H1 (cell line): Measurements from ENCODE around the gene SNF8. TPM values are rescaled to one million over a fixed set of nuclear protein-coding genes. Genes with fewer than 3 reads are reported as not detected.

Experiments used
- CTCF ChIA-PET: fragments of 300-600 bp; sonication (Branson Sonifier 250); formaldehyde crosslinking; loops from one replicate; lab custom pipeline; 2021; ENCODE audit not compliant: partially characterized antibody; lab: Charles Lee
- POLR2A ChIA-PET: fragments of 300-600 bp; sonication (Branson Sonifier 250); formaldehyde crosslinking; loops from one replicate; lab custom pipeline; 2021; ENCODE audit warnings: inconsistent platforms; ENCODE audit not compliant: partially characterized antibody; lab: Charles Lee
- DNase-seq, 2 experiments: peaks; one replicate each; pipeline versions ENCODE4 v3.0.0 to v3.0.0-alpha.2; 2010 to 2022; ENCODE audit warnings: low spot score in 2 of 2, low read depth in 1 of 2, mixed read lengths in 1 of 2
- FAIRE-seq: peaks from 2 replicates; lab custom pipeline; 2011; peaks lifted over from hg19 to GRCh38; lab: Jason Lieb, UNC
- H2AFZ ChIP-seq: 2 replicates; pipeline ENCODE4 v1.8.1; 2012; ENCODE audit warnings: low read length, inconsistent platforms
- H2AK5ac ChIP-seq: 2 replicates; pipeline ENCODE4 v1.6.1; 2013; ENCODE audit warnings: low read depth, low read length
- H2BK120ac ChIP-seq: replicated peaks from 2 replicates; pipeline ENCODE3; 2013; ENCODE audit warnings: low read depth, low read length, inconsistent platforms
- H2BK12ac ChIP-seq: 2 replicates; pipeline ENCODE4 v1.6.1; 2013; ENCODE audit warnings: low read depth, low read length
- H2BK15ac ChIP-seq: 2 replicates; pipeline ENCODE4 v1.6.1; 2013; ENCODE audit warnings: low read length
- H2BK20ac ChIP-seq: 2 replicates; pipeline ENCODE4 v1.6.1; 2013; ENCODE audit warnings: low read length
- H2BK5ac ChIP-seq: 2 replicates; pipeline ENCODE4 v1.6.1; 2013; ENCODE audit warnings: low read depth, low read length
- H3K14ac ChIP-seq: 2 replicates; pipeline ENCODE4 v1.6.1; 2013; ENCODE audit warnings: inconsistent platforms; ENCODE audit not compliant: insufficient read length
- H3K18ac ChIP-seq: 2 replicates; pipeline ENCODE4 v1.6.1; 2013; ENCODE audit warnings: low read length; ENCODE audit errors: extremely low read depth
- H3K23ac ChIP-seq: 2 replicates; pipeline ENCODE4 v1.6.1; 2013; ENCODE audit warnings: inconsistent platforms; ENCODE audit not compliant: insufficient read length
- H3K23me2 ChIP-seq: 2 replicates; pipeline ENCODE4 v1.6.1; 2013; ENCODE audit warnings: low read depth, low read length
- H3K27ac ChIP-seq: 2 replicates; pipeline ENCODE4 v1.6.1; 2011; ENCODE audit warnings: low read depth, low read length, inconsistent platforms
- H3K27me3 ChIP-seq, 4 experiments: replicated peaks in 1 of 4; 1 replicate in 1 of 4; 2 replicates in 3 of 4; pipeline versions ENCODE4 v1.6.1 to v1.8.1; 2011 to 2013; ENCODE audit warnings: low read length in 3 of 4, mild to moderate bottlenecking in 3 of 4, inconsistent platforms in 2 of 4, mixed read lengths in 2 of 4, moderate library complexity in 1 of 4; ENCODE audit not compliant: control insufficient read depth in 3 of 4, insufficient read depth in 3 of 4; ENCODE audit errors: extremely low read depth in 1 of 4
- H3K36me3 ChIP-seq, 4 experiments: 2 replicates each; pipeline versions ENCODE4 v1.6.1 to v1.8.1; 2011 to 2013; ENCODE audit warnings: mild to moderate bottlenecking in 4 of 4, low read length in 3 of 4, moderate library complexity in 2 of 4, control low read depth in 1 of 4, inconsistent platforms in 1 of 4; ENCODE audit not compliant: insufficient read depth in 4 of 4, control insufficient read depth in 2 of 4
- H3K4ac ChIP-seq: replicated peaks from 2 replicates; pipeline ENCODE3; 2013; ENCODE audit warnings: low read length, low read depth, mixed read lengths, inconsistent platforms; ENCODE audit not compliant: insufficient read length
- H3K4me1 ChIP-seq, 4 experiments: replicated peaks in 1 of 4; 1 replicate in 1 of 4; 2 replicates in 3 of 4; pipeline versions ENCODE4 v1.6.1 to v1.8.1; 2011 to 2013; ENCODE audit warnings: low read length in 3 of 4, inconsistent platforms in 2 of 4, mixed read lengths in 1 of 4; ENCODE audit not compliant: insufficient read depth in 4 of 4, control insufficient read depth in 3 of 4
- H3K4me2 ChIP-seq, 2 experiments: 2 replicates each; pipeline versions ENCODE4 v1.6.1 to v1.8.1; 2011 to 2013; ENCODE audit warnings: low read depth in 2 of 2, low read length in 2 of 2, control low read depth in 1 of 2, inconsistent platforms in 1 of 2, mild to moderate bottlenecking in 1 of 2; ENCODE audit not compliant: insufficient read depth in 1 of 2
- H3K4me3 ChIP-seq, 4 experiments: fragments of 200-600, 300-600 bp in 1 of 4; sonication (generic), shearing (Covaris generic), sonication (Bioruptor Twin) in 1 of 4; 2 replicates each; pipeline versions ENCODE4 v1.5.1 to v1.8.1; 2011 to 2016; ENCODE audit warnings: low read length in 4 of 4, low read depth in 3 of 4, control low read depth in 2 of 4, inconsistent platforms in 2 of 4, mild to moderate bottlenecking in 2 of 4, mixed read lengths in 1 of 4, moderate library complexity in 1 of 4; ENCODE audit not compliant: insufficient read depth in 2 of 4; ENCODE audit errors: extremely low read depth in 1 of 4
- H3K56ac ChIP-seq: replicated peaks from 2 replicates; pipeline ENCODE3; 2013; ENCODE audit warnings: low read depth, mild to moderate bottlenecking, mixed read lengths, low read length, inconsistent platforms; ENCODE audit not compliant: insufficient read length
- H3K79me1 ChIP-seq: 2 replicates; pipeline ENCODE4 v1.6.1; 2013; ENCODE audit warnings: low read depth, low read length, control low read depth
- H3K79me2 ChIP-seq, 2 experiments: 2 replicates each; pipeline versions ENCODE4 v1.6.1 to v1.8.1; 2012 to 2013; ENCODE audit warnings: low read length in 2 of 2, mild to moderate bottlenecking in 2 of 2, inconsistent platforms in 1 of 2; ENCODE audit not compliant: insufficient read depth in 2 of 2, control insufficient read depth in 1 of 2
- H3K9ac ChIP-seq, 4 experiments: replicated peaks in 1 of 4; 1 replicate in 1 of 4; 2 replicates in 3 of 4; pipeline versions ENCODE4 v1.6.1 to v1.8.1; 2011 to 2013; ENCODE audit warnings: low read depth in 3 of 4, low read length in 3 of 4, control low read depth in 2 of 4, mild to moderate bottlenecking in 2 of 4, moderate library complexity in 2 of 4, inconsistent platforms in 1 of 4; ENCODE audit errors: extremely low read depth in 1 of 4
- H3K9me3 ChIP-seq, 2 experiments: 2 replicates each; pipeline versions ENCODE4 v1.6.1 to v1.8.1; 2012 to 2013; ENCODE audit warnings: mild to moderate bottlenecking in 2 of 2, moderate library complexity in 2 of 2, control low read depth in 1 of 2, inconsistent platforms in 1 of 2, low read depth in 1 of 2, low read length in 1 of 2, mixed read lengths in 1 of 2; ENCODE audit not compliant: insufficient read depth in 2 of 2
- H4K20me1 ChIP-seq, 2 experiments: replicated peaks in 1 of 2; 2 replicates each; pipeline versions ENCODE3 to v1.8.1; 2011 to 2013; ENCODE audit warnings: inconsistent platforms in 2 of 2, low read length in 2 of 2, mild to moderate bottlenecking in 1 of 2; ENCODE audit not compliant: insufficient read depth in 2 of 2, control insufficient read depth in 1 of 2
- H4K5ac ChIP-seq: 2 replicates; pipeline ENCODE4 v1.6.1; 2013; ENCODE audit warnings: low read length, low read depth, mixed read lengths, inconsistent platforms; ENCODE audit not compliant: insufficient read length
- H4K8ac ChIP-seq: 2 replicates; pipeline ENCODE4 v1.8.0; 2013; ENCODE audit warnings: mild to moderate bottlenecking, moderate library complexity, low read length, inconsistent platforms; ENCODE audit not compliant: insufficient read depth; ENCODE audit errors: extremely low read depth
- H4K91ac ChIP-seq: replicated peaks from 2 replicates; pipeline ENCODE3; 2013; ENCODE audit warnings: low read length, mixed read lengths, inconsistent platforms; ENCODE audit not compliant: insufficient read length
- EP300 ChIP-seq, 2 experiments: IDR thresholded peaks; 1 replicate in 1 of 2; 2 replicates in 1 of 2; pipeline ENCODE4 v1.6.1; 2011 to 2012; ENCODE audit warnings: low read depth in 2 of 2, low read length in 2 of 2, mild to moderate bottlenecking in 2 of 2, borderline replicate concordance in 1 of 2, inconsistent platforms in 1 of 2, moderate library complexity in 1 of 2
- KDM4A ChIP-seq: IDR thresholded peaks from one replicate; pipeline ENCODE4 v1.7.1; 2012; ENCODE audit warnings: low read depth, mild to moderate bottlenecking, moderate library complexity, low read length, inconsistent platforms; ENCODE audit not compliant: severe bottlenecking
- POU5F1 ChIP-seq: IDR thresholded peaks from 2 replicates; pipeline ENCODE4 v1.6.1; 2011; ENCODE audit warnings: low read depth, mild to moderate bottlenecking, low read length, moderate library complexity
- SIX5 ChIP-seq: IDR thresholded peaks from 2 replicates; pipeline ENCODE4 v1.6.1; 2011; ENCODE audit warnings: mild to moderate bottlenecking, low read depth, low read length
- TAF7 ChIP-seq: optimal IDR thresholded peaks from 2 replicates; pipeline ENCODE3; 2011; ENCODE audit warnings: low read depth, mild to moderate bottlenecking, inconsistent platforms, low read length, moderate library complexity, borderline replicate concordance
- ZNF274 ChIP-seq: IDR thresholded peaks from 2 replicates; pipeline ENCODE4 v1.7.0; 2012; ENCODE audit warnings: low read length, borderline replicate concordance; ENCODE audit errors: extremely low read depth
- WGBS, 2 experiments: shearing (Covaris generic) in 1 of 2; methylation state at CpG; one replicate each; pipeline versions ENCODE4 v1.1.6 to v1.1.7; 2013 to 2015; ENCODE audit warnings: low lambda C conversion rate in 2 of 2, mixed read lengths in 2 of 2, inconsistent platforms in 1 of 2, low coverage in 1 of 2, missing lambda C conversion rate in 1 of 2; ENCODE audit not compliant: insufficient replicate concordance in 2 of 2, insufficient coverage in 1 of 2, insufficient read length in 1 of 2; ENCODE audit errors: extremely low coverage in 1 of 2, missing lambda C conversion rate in 1 of 2; 5-methylcytosine and 5-hydroxymethylcytosine counted together
- polyA plus RNA-seq, 7 experiments: library from polyadenylated mRNA; depleted of rRNA in 3 of 7; stranded (reverse) in 5 of 7; unstranded in 2 of 7; fragments of >200 nt in 5 of 7; fragments of 200-250 nt in 2 of 7; gene quantifications; 1 replicate in 5 of 7; 2 replicates in 1 of 7; 4 replicates in 1 of 7; pipeline versions ENCODE4 v1.2.1 to v1.2.3, GENCODE V29; 2011 to 2013; ENCODE audit warnings: missing spikeins in 2 of 7, mixed read lengths in 2 of 7
- total RNA-seq: library from RNA; stranded (reverse); fragmentation: NEBNext Ultra II Directional; extraction: Animal tissue kit (Norgen Biotek cat#: 25700); gene quantifications from 2 replicates; pipeline ENCODE4 v1.2.1, GENCODE V29; 2021

Gene SNF8
- total and polyA plus RNA-seq, 2 of the 8 experiments (the other 6 are each of a cell fraction or from before 2014, with no cell fraction given): 132 to 133 TPM

DNA sequence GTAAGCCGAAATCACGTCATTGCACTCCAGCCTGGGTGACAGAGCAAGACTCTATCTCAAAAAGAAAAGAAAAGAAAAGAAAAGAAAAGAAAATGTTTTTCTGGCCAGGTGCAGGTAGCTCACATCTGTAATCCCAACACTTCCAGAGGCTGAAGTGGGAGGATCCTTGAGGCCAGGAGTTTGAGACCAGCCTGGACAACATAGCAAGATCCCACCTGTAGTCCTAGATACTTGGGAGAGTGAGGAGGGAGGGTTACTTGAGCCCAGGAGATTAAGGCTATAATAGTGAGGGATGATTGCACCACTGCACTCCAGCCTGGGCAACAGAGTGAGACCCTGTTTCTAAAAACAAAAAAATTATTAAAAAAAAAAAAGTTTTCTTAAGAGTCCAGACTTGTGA is 54.6 kb downstream of the SNF8 start:
- ChIA-PET CTCF (interaction anchor here (0.7 to 63.3 kb wide), 3 partner anchors 11 to 58 kb away, joined by 4 to 2590 read pairs (median 11); partner anchors contain the start of genes CALCOCO2 and TTLL6), POLR2A (no interaction called here)
- Histone ChIP-seq H2BK15ac (no peak overlapping the region), H4K8ac (no peak overlapping the region), H3K9me3 (no peaks in the 10 kb centered on the region), H3K4me3 (no peak overlapping the region), H2AK5ac (no peak overlapping the region), H2AFZ (no peak overlapping the region), H3K9ac (no peak overlapping the region), H4K5ac (no peak overlapping the region), H3K56ac (no peak overlapping the region), H2BK20ac (no peak overlapping the region)
- WGBS, 2 experiments: 75% methylated on average over 2 of the region's 2 CpGs; no CpG with 5 or more reads in 1 of the 2 experiments
- no peak for TF ChIP-seq EP300 (IDR thresholded peaks at IDR 0.05; ENCODE audit: borderline replicate concordance in 1 of 2, low read depth in 2 of 2, low read length in 2 of 2)
- no peak for TF ChIP-seq KDM4A
- no peak for TF ChIP-seq POU5F1
- TF ChIP-seq SIX5: no peak
- TF ChIP-seq ZNF274: no peak
- TF ChIP-seq TAF7: no peak
- TF ChIP-seq, all 59 proteins: peak for 0
- no peak overlapping the region for H3K4me2 ChIP-seq
- H3K18ac ChIP-seq: no peak overlapping the region
- H2BK12ac ChIP-seq: no peak overlapping the region
- no peaks in the 10 kb centered on the region for H3K27me3 ChIP-seq
- no peak overlapping the region for H3K23ac ChIP-seq
- no peak for FAIRE-seq
- H3K14ac ChIP-seq: no peak overlapping the region
- no peaks in the 10 kb centered on the region; the same call in 1 of the 2 replicates for H3K79me1 ChIP-seq
- no peak for DNase-seq
- no peak overlapping the region for H3K4ac ChIP-seq
- H2BK120ac ChIP-seq: no peak overlapping the region
- no peak overlapping the region for H2BK5ac ChIP-seq
- H3K4me1 ChIP-seq: peaks cover 0 to 6% (median 3%) of the 10 kb centered on the region in 4 experiments; a peak in 3 of 7 replicates
- no peak overlapping the region for H4K91ac ChIP-seq
- peaks cover 0 to 2% of the 10 kb centered on the region in 2 experiments for H4K20me1 ChIP-seq
- H3K36me3 ChIP-seq: peaks cover 1 to 5% (median 3%) of the 10 kb centered on the region in 4 experiments; a peak in 5 of 8 replicates
- peaks cover 4% of the 10 kb centered on the region; the same call in 1 of the 2 replicates for H3K23me2 ChIP-seq
- H3K27ac ChIP-seq: no peak overlapping the region
- peaks cover 0 to 18% of the 10 kb centered on the region in 2 experiments; a peak in 3 of 4 replicates for H3K79me2 ChIP-seq
